Gastroesophageal sphincter (tissue), 3 donors: Measurements from ENCODE around the gene TSC22D3.

Source experiments
- POLR2A ChIP-seq, 2 donors: fragments of 450-650 bp; IDR thresholded peaks; one replicate each; pipeline ENCODE4 v1.6.1; 2017; ENCODE audit warnings: antibody characterized with exemption in 2 of 2, mild to moderate bottlenecking in 2 of 2, moderate library complexity in 1 of 2
- POLR2AphosphoS5 ChIP-seq: sonication (generic); formaldehyde crosslinking; IDR thresholded peaks from one replicate; pipeline ENCODE4 v1.6.1; 2017; ENCODE audit warnings: antibody characterized with exemption
- TF ChIP-seq, protein P1 (sequence below), 4 experiments: fragments of 200-600 bp in 2 of 4; fragments of 450-650 bp in 2 of 4; sonication (generic) in 1 of 4; IDR thresholded peaks; one replicate each; pipeline ENCODE4 v1.5.1; 2017 to 2019; ENCODE audit warnings: antibody characterized with exemption in 4 of 4, mild to moderate bottlenecking in 2 of 4, moderate library complexity in 2 of 4

DNA sequence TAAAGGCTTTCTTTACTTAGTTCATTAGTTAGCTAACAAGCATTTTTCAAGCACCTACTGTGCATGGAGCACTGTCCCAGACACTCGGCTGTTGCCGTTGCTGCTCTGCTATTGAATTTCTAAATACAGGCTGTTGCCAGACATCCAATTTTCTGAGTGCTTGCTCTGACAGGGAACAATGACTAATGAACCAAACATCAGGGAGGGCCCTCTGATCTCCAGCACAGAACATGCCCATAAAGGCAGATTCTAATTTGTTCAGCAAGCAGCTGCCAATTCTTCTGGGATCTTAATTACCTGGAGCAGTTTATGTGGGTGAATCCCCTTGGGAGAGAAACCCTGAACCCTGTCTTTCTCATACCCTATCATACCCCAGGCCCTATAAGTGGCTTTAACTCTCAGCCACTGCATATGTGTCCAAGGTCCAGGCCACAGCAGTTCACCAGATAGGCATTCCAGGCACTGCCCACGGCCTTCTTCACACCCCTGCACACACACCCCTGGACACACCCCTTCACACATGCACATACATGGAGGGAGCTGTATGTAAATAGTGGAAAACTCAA, 27.9 kb downstream of the TSC22D3 start:
- TF ChIP-seq, protein P1, sequence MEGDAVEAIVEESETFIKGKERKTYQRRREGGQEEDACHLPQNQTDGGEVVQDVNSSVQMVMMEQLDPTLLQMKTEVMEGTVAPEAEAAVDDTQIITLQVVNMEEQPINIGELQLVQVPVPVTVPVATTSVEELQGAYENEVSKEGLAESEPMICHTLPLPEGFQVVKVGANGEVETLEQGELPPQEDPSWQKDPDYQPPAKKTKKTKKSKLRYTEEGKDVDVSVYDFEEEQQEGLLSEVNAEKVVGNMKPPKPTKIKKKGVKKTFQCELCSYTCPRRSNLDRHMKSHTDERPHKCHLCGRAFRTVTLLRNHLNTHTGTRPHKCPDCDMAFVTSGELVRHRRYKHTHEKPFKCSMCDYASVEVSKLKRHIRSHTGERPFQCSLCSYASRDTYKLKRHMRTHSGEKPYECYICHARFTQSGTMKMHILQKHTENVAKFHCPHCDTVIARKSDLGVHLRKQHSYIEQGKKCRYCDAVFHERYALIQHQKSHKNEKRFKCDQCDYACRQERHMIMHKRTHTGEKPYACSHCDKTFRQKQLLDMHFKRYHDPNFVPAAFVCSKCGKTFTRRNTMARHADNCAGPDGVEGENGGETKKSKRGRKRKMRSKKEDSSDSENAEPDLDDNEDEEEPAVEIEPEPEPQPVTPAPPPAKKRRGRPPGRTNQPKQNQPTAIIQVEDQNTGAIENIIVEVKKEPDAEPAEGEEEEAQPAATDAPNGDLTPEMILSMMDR (IDR thresholded peaks at IDR 0.05) = no peak
- peak; percentile 61 for TF ChIP-seq POLR2AphosphoS5
- TF ChIP-seq POLR2A (IDR thresholded peaks at IDR 0.05) = no peak
